SU-DHL-6 (cell line): ENCODE measurements around the gene TMPRSS4.

Experiments used
- H2AFZ ChIP-seq: fragments of 200-600 bp; sonication (generic); 2 replicates; pipeline ENCODE4 v1.6.1; 2014; ENCODE audit warnings: low read depth, mild to moderate bottlenecking, moderate library complexity, mixed read lengths, antibody characterized with exemption, low read length; ENCODE audit not compliant: severe bottlenecking
- H3F3A ChIP-seq: fragments of 200-600 bp; shearing (Covaris generic); 2 replicates; pipeline ENCODE4 v1.6.0; 2016; ENCODE audit warnings: antibody characterized with exemption, mild to moderate bottlenecking; ENCODE audit not compliant: insufficient read depth
- H3K27ac ChIP-seq: fragments of 200-600 bp; sonication (generic); 2 replicates; pipeline ENCODE4 v1.5.1; 2016; ENCODE audit warnings: low read depth, mild to moderate bottlenecking, low read length, moderate library complexity, mixed read lengths
- H3K27me3 ChIP-seq: fragments of 200-600 bp; sonication (generic), shearing (Covaris generic); 2 replicates; pipeline ENCODE4 v1.6.0; 2014; ENCODE audit warnings: mild to moderate bottlenecking, low read length
- H3K36me3 ChIP-seq: fragments of 200-600 bp; sonication (generic); 2 replicates; pipeline ENCODE4 v1.6.1; 2014; ENCODE audit warnings: mild to moderate bottlenecking, low read length, mixed read lengths
- H3K4me2 ChIP-seq: fragments of 300-600, 200-600 bp; shearing (Covaris generic), sonication (generic); 2 replicates; pipeline ENCODE4 v1.6.0; 2014; ENCODE audit warnings: low read length, low read depth, mild to moderate bottlenecking; ENCODE audit not compliant: poor library complexity, severe bottlenecking
- H3K4me3 ChIP-seq: fragments of 200-600 bp; sonication (generic); 2 replicates; pipeline ENCODE4 v1.5.1; 2014; ENCODE audit warnings: antibody characterized with exemption, low read length, mild to moderate bottlenecking, mixed read lengths; ENCODE audit not compliant: insufficient read depth, poor library complexity, severe bottlenecking
- H3K79me2 ChIP-seq: fragments of 200-600 bp; sonication (generic); 2 replicates; pipeline ENCODE4 v1.6.1; 2014; ENCODE audit warnings: mild to moderate bottlenecking, low read length, moderate library complexity; ENCODE audit not compliant: insufficient read depth
- H3K9ac ChIP-seq: fragments of 200-600 bp; sonication (generic); 2 replicates; pipeline ENCODE4 v1.7.0; 2014; ENCODE audit warnings: mild to moderate bottlenecking, low read length
- H3K9me2 ChIP-seq: fragments of 200-600 bp; sonication (generic); replicated peaks from 2 replicates; pipeline ENCODE4 v1.6.1; 2014; ENCODE audit warnings: low read length; ENCODE audit not compliant: insufficient read depth
- H3K9me3 ChIP-seq: fragments of 200-600 bp; sonication (generic); 2 replicates; pipeline ENCODE4 v1.6.1; 2014; ENCODE audit warnings: low read length, mixed read lengths; ENCODE audit not compliant: insufficient read depth
- H4K20me1 ChIP-seq: fragments of 200-600 bp; sonication (generic); 2 replicates; pipeline ENCODE4 v1.6.1; 2014; ENCODE audit warnings: low read depth, mild to moderate bottlenecking, antibody characterized with exemption, low read length, moderate library complexity, mixed read lengths
- EZH2phosphoT487 ChIP-seq: fragments of 200-600 bp; sonication (generic), shearing (Covaris generic); conservative IDR thresholded peaks from 2 replicates; pipeline ENCODE4 v1.6.1; 2018; ENCODE audit warnings: mild to moderate bottlenecking, antibody characterized with exemption, low read length, moderate library complexity, mixed read lengths
- TF ChIP-seq, protein P1 (sequence below): fragments of 200-600 bp; sonication (generic); IDR thresholded peaks from one replicate; pipeline ENCODE4 v1.5.1; 2017; ENCODE audit warnings: antibody characterized with exemption, mild to moderate bottlenecking, low read length, moderate library complexity; ENCODE audit not compliant: insufficient read depth, poor library complexity, severe bottlenecking

The TMPRSS4 gene

DNA sequence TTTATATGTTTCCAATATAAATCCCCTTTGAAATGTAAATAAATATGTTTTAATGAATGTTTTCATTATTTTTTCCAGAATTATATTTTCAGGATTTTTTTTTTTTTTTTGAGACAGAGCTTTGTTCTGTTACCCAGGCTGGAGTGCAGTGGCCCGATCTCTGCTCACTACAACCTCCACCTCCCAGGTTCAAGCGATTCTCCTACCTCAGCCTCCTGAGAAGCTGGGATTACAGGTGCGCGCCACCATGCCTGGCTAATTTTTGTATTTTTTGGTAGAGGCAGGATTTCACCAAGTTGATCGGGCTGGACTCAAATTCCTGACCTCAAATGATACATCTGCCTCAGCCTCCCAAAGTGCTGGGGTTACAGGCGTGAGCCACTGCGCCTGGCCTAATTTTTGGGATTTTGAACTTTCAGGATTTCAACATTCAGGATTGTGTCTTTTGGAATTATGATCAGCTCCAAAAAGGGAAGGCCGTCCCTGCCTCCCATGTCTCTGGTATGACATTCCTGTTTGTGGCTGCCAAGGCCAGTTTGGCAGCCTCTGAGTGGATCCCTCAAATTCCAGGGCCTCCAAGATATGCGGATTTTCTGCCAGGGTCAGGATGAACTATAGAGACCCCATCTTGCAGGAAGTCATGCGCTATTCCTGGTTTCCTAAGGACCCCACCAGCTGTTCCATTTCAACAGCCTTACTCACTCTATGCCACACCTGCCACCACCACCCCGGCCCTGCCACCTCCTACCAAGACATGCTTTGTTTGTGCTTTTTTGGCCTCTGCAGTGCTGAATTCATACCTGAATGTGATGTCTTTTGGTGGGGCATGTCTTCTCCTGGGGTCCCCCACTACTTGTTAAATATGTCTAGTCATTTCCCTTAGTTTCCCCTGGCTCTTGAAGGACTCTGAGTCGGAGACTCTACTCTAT is 21.9 kb upstream of the TMPRSS4 start:
- H3K9me2 ChIP-seq: no peaks in the 10 kb centered on the region
- H3K27me3 ChIP-seq: no peaks in the 10 kb centered on the region
- no peak overlapping the region for H3K9ac ChIP-seq
- no peak overlapping the region for H3K4me2 ChIP-seq
- H4K20me1 ChIP-seq: no peaks in the 10 kb centered on the region
- no peaks in the 10 kb centered on the region for H3F3A ChIP-seq
- H3K9me3 ChIP-seq: no peaks in the 10 kb centered on the region
- H3K4me3 ChIP-seq: no peak overlapping the region
- no peaks in the 10 kb centered on the region for H3K79me2 ChIP-seq
- no peak overlapping the region for H2AFZ ChIP-seq
- H3K27ac ChIP-seq: no peak overlapping the region
- no peak for TF ChIP-seq EZH2phosphoT487
- TF ChIP-seq, protein P1, sequence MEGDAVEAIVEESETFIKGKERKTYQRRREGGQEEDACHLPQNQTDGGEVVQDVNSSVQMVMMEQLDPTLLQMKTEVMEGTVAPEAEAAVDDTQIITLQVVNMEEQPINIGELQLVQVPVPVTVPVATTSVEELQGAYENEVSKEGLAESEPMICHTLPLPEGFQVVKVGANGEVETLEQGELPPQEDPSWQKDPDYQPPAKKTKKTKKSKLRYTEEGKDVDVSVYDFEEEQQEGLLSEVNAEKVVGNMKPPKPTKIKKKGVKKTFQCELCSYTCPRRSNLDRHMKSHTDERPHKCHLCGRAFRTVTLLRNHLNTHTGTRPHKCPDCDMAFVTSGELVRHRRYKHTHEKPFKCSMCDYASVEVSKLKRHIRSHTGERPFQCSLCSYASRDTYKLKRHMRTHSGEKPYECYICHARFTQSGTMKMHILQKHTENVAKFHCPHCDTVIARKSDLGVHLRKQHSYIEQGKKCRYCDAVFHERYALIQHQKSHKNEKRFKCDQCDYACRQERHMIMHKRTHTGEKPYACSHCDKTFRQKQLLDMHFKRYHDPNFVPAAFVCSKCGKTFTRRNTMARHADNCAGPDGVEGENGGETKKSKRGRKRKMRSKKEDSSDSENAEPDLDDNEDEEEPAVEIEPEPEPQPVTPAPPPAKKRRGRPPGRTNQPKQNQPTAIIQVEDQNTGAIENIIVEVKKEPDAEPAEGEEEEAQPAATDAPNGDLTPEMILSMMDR: no peak
- H3K36me3 ChIP-seq: no peaks in the 10 kb centered on the region

DNA sequence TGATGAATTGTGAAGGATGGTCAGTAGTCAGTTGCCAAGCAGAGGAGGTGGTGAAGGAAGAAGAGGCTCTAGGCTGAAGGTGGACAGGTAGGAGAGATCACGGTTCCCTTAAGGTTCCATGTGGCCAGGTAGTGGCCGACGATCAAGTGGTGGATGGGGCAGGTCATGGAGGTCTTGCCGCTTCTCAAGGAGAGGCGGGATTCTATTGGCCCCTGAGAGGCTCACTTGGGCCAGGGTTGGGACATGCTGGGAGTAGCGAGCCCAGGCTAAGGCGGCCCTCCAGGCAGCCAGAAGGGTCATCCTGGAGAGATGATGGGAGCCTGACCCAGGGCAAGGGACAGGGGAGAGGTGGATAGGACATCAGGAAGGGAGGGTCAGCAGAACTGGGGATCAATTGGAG is 20.9 kb upstream of the TMPRSS4 start:
- Histone ChIP-seq H2AFZ (no peak overlapping the region), H3K9ac (no peak overlapping the region), H3K4me3 (no peak overlapping the region), H3K36me3 (no peaks in the 10 kb centered on the region), H3K9me2 (no peaks in the 10 kb centered on the region), H3K27ac (no peak overlapping the region), H4K20me1 (no peaks in the 10 kb centered on the region), H3K27me3 (no peaks in the 10 kb centered on the region), H3K9me3 (no peaks in the 10 kb centered on the region), H3F3A (no peaks in the 10 kb centered on the region), H3K4me2 (no peak overlapping the region), H3K79me2 (no peaks in the 10 kb centered on the region)
- TF ChIP-seq, protein P1: no peak
- no peak for TF ChIP-seq EZH2phosphoT487

DNA sequence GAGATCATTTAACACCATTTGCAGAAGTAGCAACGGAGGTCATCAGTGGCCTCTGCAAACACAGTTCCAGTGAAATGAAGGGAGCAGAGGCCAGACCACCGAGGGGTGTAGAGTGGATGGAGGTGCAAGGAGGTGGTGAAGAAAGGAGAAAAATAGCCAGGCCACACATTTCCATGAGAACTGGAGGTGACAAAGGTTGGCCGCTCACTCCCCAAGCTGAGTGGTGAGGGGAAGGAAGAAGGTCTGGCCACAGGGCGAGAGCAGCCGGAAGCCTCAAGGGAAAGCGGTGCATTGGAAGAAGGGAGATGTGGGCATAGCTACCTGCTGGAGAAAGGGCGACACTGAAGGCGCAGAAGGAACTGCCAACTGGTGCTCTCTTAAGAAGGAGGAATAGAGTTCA is 20.1 kb upstream of the TMPRSS4 start:
- Histone ChIP-seq H3K36me3 (no peaks in the 10 kb centered on the region), H3K9ac (no peak overlapping the region), H3K27ac (no peak overlapping the region), H3K4me2 (no peak overlapping the region), H3K9me2 (no peaks in the 10 kb centered on the region), H2AFZ (no peak overlapping the region), H4K20me1 (no peaks in the 10 kb centered on the region), H3K4me3 (no peak overlapping the region), H3K27me3 (no peaks in the 10 kb centered on the region), H3F3A (no peaks in the 10 kb centered on the region), H3K79me2 (no peaks in the 10 kb centered on the region), H3K9me3 (no peaks in the 10 kb centered on the region)
- TF ChIP-seq, protein P1: no peak
- TF ChIP-seq EZH2phosphoT487: no peak
